T47D (cell line): ENCODE results near the gene GRPEL2.

Experiments used
- DNase-seq, 2 experiments: peaks; one replicate each; pipeline versions ENCODE4 v3.0.0 to v3.0.0-alpha.2; 2011 to 2012; ENCODE audit warnings: low read depth in 1 of 2, low spot score in 1 of 2
- JUND ChIP-seq: IDR thresholded peaks from 2 replicates; pipeline ENCODE4 v1.6.1; 2012; ENCODE audit warnings: low read depth
- in situ Hi-C: cut with HindIII; loops from 2 replicates; pipeline ENCODE4 v1.10.0; 2016; ENCODE audit warnings: low sequenced_read_pairs, low pct_unique_long_range_greater_than_20kb

Gene GRPEL2

GRCh38 chr5:149309354-149309753, 35.9 kb upstream of the GRPEL2 start:
- in situ Hi-C loops, result no loop called here

GRCh38 chr5:149310488-149310887, 34.8 kb upstream of the GRPEL2 start:
- TF ChIP-seq JUND, result no peak
- DNase-seq, result no peak
- in situ Hi-C loops, result no loop called here

More at GRCh38 chr5:149309354-149309753, 35.9 kb upstream of the GRPEL2 start:
- DNase-seq, result no peak
- TF ChIP-seq JUND, result no peak

- no peak for TF ChIP-seq JUND
- peak in 1 of 2 experiments; percentile 17 for DNase-seq
- in situ Hi-C loops, result no loop called here
These were observed 34.2 kb upstream of the GRPEL2 start for GRCh38 chr5:149310947-149311658.

- no peak for DNase-seq
- in situ Hi-C loops, result no loop called here
- TF ChIP-seq JUND, result no peak
These were observed 32.0 kb upstream of the GRPEL2 start for GRCh38 chr5:149313151-149313841.

- in situ Hi-C loops, result no loop called here
- no peak for TF ChIP-seq JUND
- peak in 1 of 2 experiments; percentile 21 for DNase-seq
These were observed 30.7 kb upstream of the GRPEL2 start for GRCh38 chr5:149314571-149315111.

- in situ Hi-C loops, result no loop called here
- DNase-seq, result no peak
- no peak for TF ChIP-seq JUND
These were observed 29.5 kb upstream of the GRPEL2 start for GRCh38 chr5:149315753-149316152.

- peak; percentile 61 to 73 for DNase-seq
- in situ Hi-C loops, result no loop called here
- no peak for TF ChIP-seq JUND
These were observed 27.8 kb upstream of the GRPEL2 start for GRCh38 chr5:149317281-149318048.

GRCh38 chr5:149319174-149319573, 26.1 kb upstream of the GRPEL2 start:
- in situ Hi-C loops, result no loop called here
- DNase-seq, result no peak
- no peak for TF ChIP-seq JUND

- DNase-seq, result peak in 1 of 2 experiments; percentile 81
- in situ Hi-C loops, result no loop called here
- no peak for TF ChIP-seq JUND
These were observed 24.4 kb upstream of the GRPEL2 start for GRCh38 chr5:149320791-149321330.

- in situ Hi-C loops, result no loop called here
- no peak for DNase-seq
- TF ChIP-seq JUND, result no peak
These were observed 22.8 kb upstream of the GRPEL2 start for GRCh38 chr5:149322518-149322917.

GRCh38 chr5:149323210-149323609, 22.1 kb upstream of the GRPEL2 start:
- no peak for TF ChIP-seq JUND
- DNase-seq, result no peak
- in situ Hi-C loops, result no loop called here

GRCh38 chr5:149323621-149324205, 21.6 kb upstream of the GRPEL2 start:
- in situ Hi-C loops, result no loop called here
- no peak for DNase-seq
- TF ChIP-seq JUND, result no peak

GRCh38 chr5:149324641-149325040, 20.7 kb upstream of the GRPEL2 start:
- DNase-seq, result no peak
- TF ChIP-seq JUND, result no peak
- in situ Hi-C loops, result no loop called here
